Mammary epithelial cell (primary cell): ENCODE measurements around the gene NCAM1.

ENCODE experiments used
- CTCF ChIP-seq, 2 donors: IDR thresholded peaks in 1 of 2; conservative IDR thresholded peaks in 1 of 2; 2 replicates each; pipeline ENCODE4 v1.5.1; 2011 to 2012; ENCODE audit warnings: inconsistent platforms in 2 of 2, low read length in 2 of 2, mild to moderate bottlenecking in 2 of 2, control low read depth in 1 of 2, low read depth in 1 of 2; ENCODE audit not compliant: insufficient read depth in 1 of 2; ENCODE audit errors: extremely low read depth in 1 of 2
- EZH2 ChIP-seq: IDR thresholded peaks from 2 replicates; pipeline ENCODE4 v1.6.1; 2012; ENCODE audit warnings: low read length, inconsistent platforms, borderline replicate concordance

- TF ChIP-seq CTCF (conservative IDR thresholded peaks at IDR 0.05 in 1 of 2, IDR thresholded peaks at IDR 0.05 in 1 of 2; ENCODE audit: extremely low read depth in 1 of 2, insufficient read depth in 1 of 2, low read depth in 1 of 2, low read length in 2 of 2) = no peak
- TF ChIP-seq EZH2 = no peak
Observed at GRCh38 chr11:113090716-113091480, 129.7 kb downstream of the NCAM1 start.
